Measurements from ENCODE around the gene PARN.
"Not testable (repeated sequence)": the region's sequence is repeated elsewhere in the genome, so short reads cannot be mapped to it uniquely, and the experiment has no call there.

Gene PARN

DNA sequence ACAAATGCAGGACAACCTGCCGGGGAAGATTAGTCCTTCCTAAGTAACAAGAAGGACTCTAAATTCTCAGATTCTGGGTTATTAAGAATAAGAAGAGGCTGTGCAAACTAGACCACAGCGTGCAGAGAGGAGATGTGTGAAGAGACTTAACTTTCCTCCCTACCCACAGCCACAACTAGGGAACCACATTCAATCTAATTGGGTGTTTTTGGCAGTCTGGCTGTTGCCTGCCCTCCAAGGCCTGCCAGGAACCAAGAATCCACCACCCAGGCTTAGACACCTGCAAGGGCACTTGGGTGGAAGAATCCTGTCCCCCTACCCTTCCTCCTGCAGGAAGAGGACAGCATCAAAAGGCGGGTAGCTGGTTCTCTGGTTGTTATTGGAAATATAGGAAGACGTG is 202.0 kb downstream of the PARN start:
- DNase-seq: no peak

- DNase-seq: no peak
Measured at GRCh38 chr16:14427371-14427948, 202.6 kb downstream of the PARN start.

DNA sequence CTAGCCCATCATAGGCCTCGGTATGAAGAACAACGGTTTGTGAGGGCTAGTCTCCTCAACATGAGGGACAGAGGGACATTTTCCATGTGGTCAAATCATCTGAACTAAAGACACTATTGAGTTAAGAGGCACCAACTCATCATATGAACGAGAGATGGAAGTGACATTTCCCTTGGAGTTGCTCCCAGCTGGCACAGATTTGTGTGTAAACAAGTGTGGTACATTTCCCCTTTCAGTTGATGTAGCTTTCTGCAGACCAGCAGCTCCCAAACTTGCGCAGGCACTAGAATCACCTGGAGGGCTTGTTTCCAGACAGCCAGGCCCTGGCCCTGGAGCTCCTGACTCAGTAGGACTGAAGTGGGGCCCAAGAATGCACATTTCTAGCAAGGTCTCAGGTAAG is 205.5 kb downstream of the PARN start:
- DNase-seq: no peak

DNA sequence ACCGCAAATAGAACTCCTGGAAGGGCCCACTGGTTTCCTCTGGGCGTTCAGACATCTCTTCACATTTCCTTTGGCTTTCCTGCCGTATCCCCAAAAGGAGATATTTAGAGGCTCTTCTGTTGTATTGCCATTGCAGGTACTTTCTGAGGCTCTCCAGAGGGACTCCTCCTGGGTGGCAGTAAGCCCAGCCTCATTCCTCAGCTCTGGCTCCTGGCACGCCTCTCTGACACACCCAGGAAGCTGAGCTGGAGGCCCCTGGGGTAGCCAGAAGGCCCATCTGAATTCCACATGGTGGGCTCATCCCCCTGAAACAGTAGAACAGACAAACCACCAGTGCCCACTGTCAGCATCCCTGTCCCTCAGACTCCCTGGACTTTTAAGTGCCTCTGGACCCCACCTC is 206.7 kb downstream of the PARN start:
- no peak for DNase-seq

- no peak for DNase-seq
Measured at GRCh38 chr16:14420721-14421488, 209.2 kb downstream of the PARN start.

GRCh38 chr16:14420243-14420642 is 209.8 kb downstream of the PARN start:
- DNase-seq: not testable (repeated sequence)

- DNase-seq: no peak
Measured at GRCh38 chr16:14419817-14420216, 210.2 kb downstream of the PARN start.

DNA sequence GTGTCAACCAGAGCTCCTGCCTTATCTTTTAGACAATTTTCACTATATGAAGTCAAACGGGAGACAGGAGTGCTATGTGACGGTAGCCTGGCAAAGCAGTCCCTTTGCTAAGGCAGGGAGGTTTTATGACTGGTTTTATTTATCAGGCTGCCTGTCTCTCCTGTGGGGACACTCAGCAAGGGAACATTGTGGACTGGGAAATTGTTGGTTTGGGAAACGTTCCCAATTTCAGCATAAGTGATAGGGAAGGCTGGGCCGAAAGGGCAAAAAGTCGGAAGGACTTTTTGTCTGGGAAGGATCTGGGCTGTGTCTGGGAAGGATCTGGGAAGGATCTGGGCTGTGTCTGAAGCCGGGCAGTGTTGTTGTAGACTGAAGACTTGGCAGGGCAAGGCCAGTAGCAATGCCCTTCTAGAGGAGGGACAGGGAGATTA is 211.2 kb downstream of the PARN start:
- no peak for DNase-seq

- DNase-seq: no peak
Measured at GRCh38 chr16:14416184-14416583, 213.9 kb downstream of the PARN start.

DNA sequence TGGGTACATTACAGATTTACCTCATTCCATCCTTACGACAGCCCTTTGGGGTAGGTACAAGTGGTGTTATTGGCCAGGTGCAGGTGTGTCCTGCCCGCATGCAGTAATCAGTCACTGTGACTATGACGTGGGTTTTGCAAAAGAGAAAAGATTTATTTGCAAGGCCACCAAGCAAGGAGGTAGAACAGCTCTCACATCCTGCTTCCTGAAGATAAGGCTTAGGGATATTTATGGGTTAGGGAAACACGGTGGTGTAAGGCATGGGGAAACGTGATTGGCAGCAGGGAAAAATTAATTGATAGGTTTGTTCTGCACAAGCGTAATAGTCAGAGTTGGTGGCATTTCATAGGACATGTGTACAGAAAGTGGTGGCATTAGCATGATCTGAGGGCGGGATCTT is 214.8 kb downstream of the PARN start:
- no peak for DNase-seq

DNA sequence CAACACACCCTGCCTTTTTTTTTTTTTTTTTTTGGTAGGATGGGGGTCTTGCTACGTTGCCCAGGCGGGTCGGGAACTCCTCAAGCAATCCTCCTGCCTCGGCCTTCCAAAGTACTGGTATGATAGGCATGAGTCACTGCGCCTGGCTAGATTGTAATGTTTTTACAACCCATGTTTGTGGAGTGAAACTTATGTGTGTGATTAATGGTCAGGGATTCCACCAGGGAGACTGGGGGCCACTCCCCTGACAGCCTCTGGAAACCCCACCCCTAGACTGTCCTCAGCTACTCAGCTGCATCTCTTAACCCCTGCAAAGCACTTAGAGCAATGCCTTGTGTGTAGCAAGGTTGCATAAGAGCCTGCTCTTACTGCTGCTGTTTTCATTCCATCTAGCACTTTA is 220.5 kb downstream of the PARN start:
- DNase-seq: no peak

DNA sequence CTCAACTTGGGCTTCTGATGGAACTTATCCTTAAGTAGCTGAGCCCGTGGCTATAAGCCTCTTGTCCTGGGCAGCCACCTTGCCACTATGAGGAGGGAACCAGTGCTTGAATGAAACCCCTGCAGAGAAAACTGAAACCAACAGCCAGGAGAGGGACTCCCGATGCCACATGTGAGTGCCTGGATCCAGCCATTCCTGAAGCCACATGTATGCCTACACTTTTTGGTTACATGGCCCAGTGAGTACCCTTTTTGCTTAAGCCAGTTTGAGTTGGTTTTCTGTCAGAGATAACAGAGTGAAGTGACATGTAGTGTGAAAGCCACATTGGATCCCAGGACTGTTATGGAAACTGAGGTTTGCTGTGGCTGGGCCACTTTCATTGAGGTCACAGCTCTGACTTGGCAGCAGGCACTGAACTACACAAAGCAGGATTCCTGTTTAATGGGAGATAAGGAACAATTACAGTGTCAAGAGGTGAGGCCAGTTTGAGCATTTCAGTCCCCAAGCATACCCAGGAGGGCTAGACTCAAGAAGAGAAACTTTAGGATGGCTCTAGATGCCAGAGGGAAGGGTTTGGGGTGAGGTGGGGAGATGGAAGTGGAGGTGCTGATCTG is 222.2 kb downstream of the PARN start:
- DNase-seq: no peak

DNA sequence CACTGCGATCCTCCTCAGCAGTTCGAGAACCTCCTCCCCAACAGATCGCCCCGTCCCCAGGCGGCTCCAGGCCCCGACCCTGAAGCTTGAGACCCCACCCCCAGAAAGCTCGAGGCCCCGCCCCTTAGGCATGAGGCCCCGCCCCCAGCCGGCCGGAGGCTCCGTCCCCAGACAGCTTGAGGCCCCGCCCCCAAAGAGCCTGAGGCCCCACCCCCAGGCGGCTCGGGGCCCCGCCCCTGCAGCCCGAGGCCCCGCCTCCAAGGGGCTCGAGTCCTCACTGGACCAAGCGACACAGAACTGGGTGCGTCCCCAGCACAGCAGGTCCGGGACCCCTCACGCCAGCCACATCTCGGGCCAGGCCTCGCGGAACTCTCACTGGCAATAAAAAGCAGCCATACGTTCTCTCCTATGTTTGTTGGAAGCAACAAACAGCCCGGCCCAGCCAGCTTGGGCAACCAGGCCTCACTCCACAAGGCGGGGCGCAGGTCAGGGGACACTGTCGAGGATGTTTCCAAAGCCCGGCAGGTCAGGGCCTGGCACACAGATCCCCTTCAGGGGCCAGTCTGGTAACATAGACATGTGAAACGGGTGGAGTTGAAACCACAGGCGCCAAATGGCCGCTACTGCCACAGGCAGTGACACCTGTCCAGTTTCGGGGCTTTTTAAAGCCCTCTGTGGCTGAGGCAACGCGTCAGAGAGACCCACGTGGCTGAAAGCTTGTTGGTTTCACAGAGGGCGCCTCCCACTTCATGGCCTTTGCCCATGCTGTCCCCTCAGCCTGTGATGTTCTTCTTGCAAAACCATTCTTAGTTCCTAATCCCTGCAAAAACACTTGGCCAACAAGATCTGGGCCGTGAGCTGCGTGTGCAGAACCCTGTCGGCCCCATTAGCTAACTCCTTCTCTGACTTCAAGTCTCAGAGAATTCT is 224.2 kb downstream of the PARN start:
- peak; percentile 32 for DNase-seq

- DNase-seq: not testable (repeated sequence)
Measured at GRCh38 chr16:14403001-14403389, 227.1 kb downstream of the PARN start.

GRCh38 chr16:14402114-14403000 is 227.7 kb downstream of the PARN start:
- DNase-seq: not testable (repeated sequence)

DNA sequence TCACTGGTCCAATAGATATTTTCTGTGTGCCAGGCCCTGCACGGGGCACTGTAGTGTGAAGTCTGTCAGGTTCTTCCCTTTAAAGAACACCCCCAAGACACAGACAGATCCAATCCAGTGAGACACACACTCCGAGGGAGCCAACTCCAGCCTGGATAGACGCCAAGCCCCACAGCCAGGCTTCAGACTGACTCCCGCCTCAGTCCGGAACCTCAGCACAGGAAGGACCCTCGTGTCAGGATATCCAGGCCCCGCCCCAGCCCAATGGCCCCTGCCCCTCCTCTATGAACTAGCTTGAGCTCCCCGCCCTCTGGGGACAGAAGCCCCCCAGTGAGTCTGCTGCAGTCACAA is 228.4 kb downstream of the PARN start:
- DNase-seq: not testable (repeated sequence)

DNA sequence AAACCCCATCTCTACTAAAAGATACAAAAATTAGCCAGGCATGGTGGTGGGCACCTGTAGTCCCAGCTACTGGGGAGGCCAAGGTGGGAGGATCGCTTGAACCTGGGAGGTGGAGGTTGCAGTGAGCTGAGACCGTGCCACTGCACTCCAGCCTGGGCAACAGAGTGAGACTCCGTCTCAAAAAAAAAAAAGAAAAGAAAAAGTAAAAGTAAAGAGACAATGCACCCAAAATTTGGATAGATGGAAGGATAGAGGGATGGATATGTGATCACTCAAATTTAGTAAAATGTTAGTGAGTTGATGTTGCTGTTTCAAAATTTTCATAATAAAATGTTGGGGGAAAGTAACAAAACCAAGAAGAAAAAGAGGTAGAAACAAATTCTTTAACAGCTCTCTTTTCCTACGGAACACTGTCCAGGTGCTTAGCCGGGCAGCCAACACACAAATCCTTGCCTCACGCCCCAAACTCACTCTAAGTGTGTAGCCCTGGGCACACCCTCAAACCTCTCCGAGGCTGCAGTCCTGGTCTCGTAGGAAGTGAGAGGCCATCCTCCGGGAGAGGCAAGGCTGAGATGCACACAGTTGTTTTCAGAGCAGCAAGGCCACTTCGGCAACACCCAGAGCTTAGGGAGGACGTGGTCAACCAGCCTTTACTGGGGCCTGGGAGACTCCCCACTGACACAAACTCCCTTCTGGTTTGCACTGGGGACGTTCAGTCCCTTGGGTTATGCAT is 228.9 kb downstream of the PARN start:
- DNase-seq: not testable (repeated sequence)

DNA sequence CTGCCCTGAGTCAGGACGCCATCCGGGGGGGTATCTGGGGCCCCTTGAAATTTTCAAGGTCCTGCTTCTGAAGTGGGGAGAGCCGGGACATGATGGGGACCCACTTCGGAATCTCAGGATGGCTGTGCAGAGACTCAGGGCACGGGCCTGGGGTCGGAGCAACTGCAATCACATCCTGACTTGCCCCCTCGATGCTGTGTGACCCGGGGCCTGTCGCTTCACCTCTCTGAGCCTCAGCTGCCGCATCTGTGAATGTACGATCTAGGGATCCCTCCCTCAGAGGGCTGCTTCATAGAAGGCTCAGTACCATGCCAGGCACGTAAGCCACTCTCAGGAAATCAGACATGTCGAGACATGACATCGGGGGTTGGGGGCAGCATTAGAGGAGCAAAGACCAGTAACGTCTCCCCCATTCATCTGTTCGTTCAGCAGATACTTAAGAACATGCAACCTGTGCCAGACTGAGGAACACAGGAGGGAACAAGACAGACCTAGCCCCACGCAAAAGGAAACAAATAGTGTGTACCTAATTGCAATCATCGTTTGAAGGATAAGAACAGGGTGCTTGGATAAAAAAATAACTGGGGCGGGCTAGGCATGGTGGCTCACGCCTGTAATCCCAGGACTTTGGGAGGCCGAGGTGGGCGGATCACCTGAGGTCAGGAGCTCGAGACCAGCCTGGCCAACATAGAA is 229.6 kb downstream of the PARN start:
- DNase-seq: no peak

GRCh38 chr16:14399378-14400284 is 230.4 kb downstream of the PARN start:
- no peak for DNase-seq
